Mesothelial cell of epicardium (in vitro differentiated cells): Measurements from ENCODE around the gene PFKL. TPM values are rescaled to one million over a fixed set of nuclear protein-coding genes. Genes with fewer than 3 reads are reported as not detected.
"Not testable (repeated sequence)": the region's sequence is repeated elsewhere in the genome, so short reads cannot be mapped to it uniquely, and the experiment has no call there.

Experiments
- DNase-seq, 2 experiments: peaks; one replicate each; pipeline ENCODE4 v3.0.0; 2021; ENCODE audit warnings: low spot score in 2 of 2; ENCODE audit not compliant: unreplicated experiment in 2 of 2
- H3K27ac Mint-ChIP-seq: 2 replicates; pipeline ENCODE4 v1.8.0; 2021; ENCODE audit warnings: mixed read lengths
- H3K27me3 Mint-ChIP-seq: 2 replicates; pipeline ENCODE4 v1.8.0; 2021; ENCODE audit warnings: low read depth, mixed read lengths
- H3K36me3 Mint-ChIP-seq: 2 replicates; pipeline ENCODE4 v1.8.0; 2021; ENCODE audit warnings: mixed read lengths
- H3K4me1 Mint-ChIP-seq: 2 replicates; pipeline ENCODE4 v1.8.0; 2021; ENCODE audit warnings: mixed read lengths
- H3K4me3 Mint-ChIP-seq: 2 replicates; pipeline ENCODE4 v1.8.0; 2021; ENCODE audit warnings: mild to moderate bottlenecking, moderate library complexity, mixed read lengths
- H3K9me3 Mint-ChIP-seq: 2 replicates; pipeline ENCODE4 v1.8.0; 2021; ENCODE audit warnings: mixed read lengths
- total RNA-seq: library from RNA; stranded (reverse); gene quantifications from 3 replicates; pipeline ENCODE4 v1.2.1, GENCODE V29; 2021
- TF ChIP-seq, protein P1 (sequence below): fragments of 200-600 bp; sonication (generic); IDR thresholded peaks from one replicate; pipeline ENCODE4 v1.5.0; 2021; ENCODE audit warnings: antibody characterized with exemption; ENCODE audit not compliant: unreplicated experiment

Gene PFKL
- total RNA-seq, 1 donor from 2014 or later: 155 TPM

DNA sequence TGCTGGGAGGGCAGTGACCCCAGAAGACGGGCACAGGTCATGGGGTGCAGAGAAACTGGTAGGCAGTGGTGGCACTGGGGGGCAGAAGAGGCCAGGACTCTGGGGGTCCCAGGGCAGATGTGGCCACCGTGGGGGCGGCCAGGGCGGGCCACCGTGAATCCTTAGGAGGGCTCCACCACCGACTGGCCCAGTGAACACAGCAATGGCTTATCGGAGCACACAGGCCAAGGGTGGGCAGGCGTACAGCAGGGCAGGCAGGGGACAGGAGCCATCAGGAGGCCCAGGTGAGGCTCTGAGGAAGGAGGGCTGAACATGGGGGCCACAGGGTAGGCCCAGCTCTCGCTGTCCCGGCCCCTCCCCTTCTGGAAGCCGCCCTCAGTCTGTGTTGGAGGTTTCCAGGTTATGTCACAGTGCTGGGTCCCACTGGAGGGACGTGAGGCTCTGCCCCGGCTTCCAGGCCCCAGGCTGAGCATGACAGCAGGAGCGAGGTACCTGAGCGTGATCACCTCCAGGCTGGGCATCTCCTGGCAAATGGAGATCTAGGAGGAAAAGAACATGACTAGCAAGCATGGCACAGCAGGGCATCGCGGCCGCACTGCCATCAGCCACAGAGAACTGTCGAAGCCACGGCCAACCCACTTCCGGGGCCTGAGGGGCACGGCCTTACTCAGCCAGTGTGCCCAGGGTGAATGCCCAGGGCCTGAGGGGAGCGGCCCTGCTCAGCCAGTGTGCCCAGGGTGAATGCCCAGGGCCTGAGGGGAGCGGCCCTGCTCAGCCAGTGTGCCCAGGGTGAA, 35.6 kb downstream of the PFKL start:
- H3K9me3 Mint-ChIP-seq: no peaks in the 10 kb centered on the region
- no peaks in the 10 kb centered on the region for H3K27me3 Mint-ChIP-seq
- no peak overlapping the region for H3K4me3 Mint-ChIP-seq
- peaks cover 25% of the 10 kb centered on the region for H3K4me1 Mint-ChIP-seq
- H3K36me3 Mint-ChIP-seq: peaks cover 2% of the 10 kb centered on the region
- TF ChIP-seq, protein P1, sequence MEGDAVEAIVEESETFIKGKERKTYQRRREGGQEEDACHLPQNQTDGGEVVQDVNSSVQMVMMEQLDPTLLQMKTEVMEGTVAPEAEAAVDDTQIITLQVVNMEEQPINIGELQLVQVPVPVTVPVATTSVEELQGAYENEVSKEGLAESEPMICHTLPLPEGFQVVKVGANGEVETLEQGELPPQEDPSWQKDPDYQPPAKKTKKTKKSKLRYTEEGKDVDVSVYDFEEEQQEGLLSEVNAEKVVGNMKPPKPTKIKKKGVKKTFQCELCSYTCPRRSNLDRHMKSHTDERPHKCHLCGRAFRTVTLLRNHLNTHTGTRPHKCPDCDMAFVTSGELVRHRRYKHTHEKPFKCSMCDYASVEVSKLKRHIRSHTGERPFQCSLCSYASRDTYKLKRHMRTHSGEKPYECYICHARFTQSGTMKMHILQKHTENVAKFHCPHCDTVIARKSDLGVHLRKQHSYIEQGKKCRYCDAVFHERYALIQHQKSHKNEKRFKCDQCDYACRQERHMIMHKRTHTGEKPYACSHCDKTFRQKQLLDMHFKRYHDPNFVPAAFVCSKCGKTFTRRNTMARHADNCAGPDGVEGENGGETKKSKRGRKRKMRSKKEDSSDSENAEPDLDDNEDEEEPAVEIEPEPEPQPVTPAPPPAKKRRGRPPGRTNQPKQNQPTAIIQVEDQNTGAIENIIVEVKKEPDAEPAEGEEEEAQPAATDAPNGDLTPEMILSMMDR: no peak
- no peak overlapping the region for H3K27ac Mint-ChIP-seq
- DNase-seq: no peak

DNA sequence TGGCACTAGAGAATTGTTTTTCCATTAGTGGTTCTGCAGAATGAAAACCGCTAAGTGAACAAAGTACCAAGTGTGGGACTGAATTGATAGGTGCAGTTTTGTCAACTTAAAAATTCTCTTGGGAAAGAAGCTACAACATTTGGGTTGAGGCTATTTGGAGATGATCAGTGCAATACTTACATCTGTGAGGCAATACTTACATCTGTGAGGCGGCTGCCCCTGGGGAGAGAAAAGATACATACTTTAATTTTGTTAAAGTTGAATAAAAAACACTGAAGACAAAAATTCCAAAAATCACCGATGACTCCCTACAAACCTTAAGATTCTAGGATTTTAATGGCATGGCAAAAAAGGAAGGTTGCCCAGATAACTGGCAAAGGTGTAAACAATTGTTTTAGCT, 37.6 kb downstream of the PFKL start:
- Mint-ChIP-seq H3K9me3 (no peaks in the 10 kb centered on the region), H3K27me3 (no peaks in the 10 kb centered on the region), H3K36me3 (peaks cover 2% of the 10 kb centered on the region), H3K4me3 (peak overlapping the region; percentile 70), H3K27ac (peak overlapping the region; percentile 80), H3K4me1 (peaks cover 24% of the 10 kb centered on the region)
- TF ChIP-seq, protein P1: no peak
- no peak for DNase-seq

DNA sequence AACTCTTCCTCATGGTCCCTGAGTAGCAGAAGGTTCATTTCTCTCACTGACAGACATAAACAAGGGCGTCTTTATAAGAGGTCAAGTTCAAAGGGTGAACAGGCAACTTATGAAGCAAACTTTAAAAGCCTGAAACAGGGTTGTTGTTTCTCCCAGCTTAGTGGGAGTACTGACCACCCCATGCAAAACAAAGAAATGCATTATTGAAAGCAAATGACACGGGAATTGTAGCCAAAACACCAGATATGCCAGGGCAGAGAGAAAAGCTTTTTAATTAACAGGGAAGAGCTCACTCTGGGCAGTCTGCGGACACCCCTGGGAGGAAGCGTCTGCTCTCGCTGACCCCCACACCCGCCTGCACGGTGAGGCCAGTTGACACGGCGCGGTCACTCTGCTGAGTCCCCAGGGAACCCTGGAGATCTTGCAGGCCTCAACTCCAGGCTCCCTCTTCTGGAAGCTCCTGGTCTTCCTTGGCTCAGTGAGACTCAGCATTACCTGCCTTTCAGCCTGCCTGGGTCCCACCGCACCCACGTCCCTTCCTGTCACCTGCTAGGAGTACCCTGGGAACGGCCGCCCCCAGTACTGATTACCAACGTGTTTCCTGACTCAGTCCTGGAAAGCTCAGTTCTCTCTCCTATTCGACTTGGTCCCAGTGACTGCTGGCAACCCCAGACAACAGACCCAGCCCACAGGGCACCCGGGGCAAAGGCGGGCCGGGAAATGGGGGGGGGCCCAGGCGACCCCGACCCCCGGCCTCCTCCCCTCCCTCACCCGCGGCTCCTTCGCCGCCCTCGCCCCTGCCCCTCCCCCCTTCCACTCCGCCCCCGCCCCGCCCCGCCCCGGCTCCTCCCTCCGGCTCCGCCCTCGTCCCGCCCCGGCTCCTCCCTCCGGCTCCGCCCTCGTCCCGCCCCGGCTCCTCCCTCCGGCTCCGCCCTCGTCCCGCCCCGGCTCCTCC, 38.4 kb downstream of the PFKL start:
- no peaks in the 10 kb centered on the region for H3K9me3 Mint-ChIP-seq
- H3K27ac Mint-ChIP-seq: peak overlapping the region; percentile 80
- TF ChIP-seq, protein P1: no peak
- peak overlapping the region; percentile 70 for H3K4me3 Mint-ChIP-seq
- peaks cover 24% of the 10 kb centered on the region for H3K4me1 Mint-ChIP-seq
- DNase-seq: peak in 1 of 2 experiments; percentile 63
- H3K27me3 Mint-ChIP-seq: no peaks in the 10 kb centered on the region
- no peaks in the 10 kb centered on the region for H3K36me3 Mint-ChIP-seq

DNA sequence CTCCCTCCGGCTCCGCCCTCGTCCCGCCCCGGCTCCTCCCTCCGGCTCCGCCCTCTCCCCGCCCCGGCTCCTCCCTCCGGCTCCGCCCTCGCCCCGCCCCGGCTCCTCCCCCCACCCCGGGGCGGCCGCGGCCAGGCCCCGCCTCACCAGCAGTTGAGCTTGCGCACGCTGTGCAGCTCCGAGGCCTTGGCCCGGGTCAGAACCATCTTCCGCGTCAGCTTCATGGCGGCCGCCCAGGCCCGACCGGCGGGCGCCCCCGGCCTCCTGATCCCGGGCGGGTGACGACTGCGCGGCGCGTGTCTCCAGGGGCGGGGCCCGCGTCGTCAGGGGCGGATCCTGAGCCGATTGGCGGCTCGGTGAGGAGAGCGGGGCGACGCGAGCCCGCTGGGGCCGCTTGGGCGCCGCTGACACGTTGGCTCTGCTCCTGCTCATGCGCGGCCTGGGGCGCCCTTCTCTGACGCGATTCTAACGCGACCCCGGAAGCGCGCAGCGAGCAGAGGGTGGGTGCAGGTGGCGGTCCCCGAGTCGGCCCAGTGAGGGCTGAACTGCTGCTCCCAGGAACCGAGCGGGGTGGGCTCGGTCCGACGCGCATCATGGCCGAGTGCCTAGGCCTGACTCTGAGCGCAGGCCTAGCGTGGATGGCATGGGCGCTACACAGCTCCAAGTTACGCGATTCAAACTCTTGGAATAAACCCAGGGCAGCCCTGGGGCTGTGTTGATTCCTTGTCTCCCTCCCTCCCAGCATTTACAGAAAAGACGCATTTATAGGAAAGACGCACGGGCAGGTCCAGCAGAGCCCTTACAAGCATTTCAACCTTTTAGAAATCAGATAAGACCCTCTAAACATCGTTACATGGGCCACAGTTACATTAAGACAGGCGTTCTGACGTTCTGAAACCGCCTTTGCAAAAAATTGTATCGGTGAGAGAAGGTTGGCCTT, 39.4 kb downstream of the PFKL start, which contains the start of gene CFAP410:
TSS of gene CFAP410 (minus strand) at position 420 of the 940 bp plus-strand sequence. CDS start at position 224, 196 bp downstream.
- H3K9me3 Mint-ChIP-seq: no peaks in the 10 kb centered on the region
- peaks cover 24% of the 10 kb centered on the region for H3K4me1 Mint-ChIP-seq
- H3K4me3 Mint-ChIP-seq: peak within 1 kb of the TSS; percentile 80
- peak; percentile 91 to 97 for DNase-seq
- no peaks in the 10 kb centered on the region for H3K27me3 Mint-ChIP-seq
- H3K36me3 Mint-ChIP-seq: no peaks in the 10 kb centered on the region
- TF ChIP-seq, protein P1: no peak
- peak within 1 kb of the TSS; percentile 95 for H3K27ac Mint-ChIP-seq

DNA sequence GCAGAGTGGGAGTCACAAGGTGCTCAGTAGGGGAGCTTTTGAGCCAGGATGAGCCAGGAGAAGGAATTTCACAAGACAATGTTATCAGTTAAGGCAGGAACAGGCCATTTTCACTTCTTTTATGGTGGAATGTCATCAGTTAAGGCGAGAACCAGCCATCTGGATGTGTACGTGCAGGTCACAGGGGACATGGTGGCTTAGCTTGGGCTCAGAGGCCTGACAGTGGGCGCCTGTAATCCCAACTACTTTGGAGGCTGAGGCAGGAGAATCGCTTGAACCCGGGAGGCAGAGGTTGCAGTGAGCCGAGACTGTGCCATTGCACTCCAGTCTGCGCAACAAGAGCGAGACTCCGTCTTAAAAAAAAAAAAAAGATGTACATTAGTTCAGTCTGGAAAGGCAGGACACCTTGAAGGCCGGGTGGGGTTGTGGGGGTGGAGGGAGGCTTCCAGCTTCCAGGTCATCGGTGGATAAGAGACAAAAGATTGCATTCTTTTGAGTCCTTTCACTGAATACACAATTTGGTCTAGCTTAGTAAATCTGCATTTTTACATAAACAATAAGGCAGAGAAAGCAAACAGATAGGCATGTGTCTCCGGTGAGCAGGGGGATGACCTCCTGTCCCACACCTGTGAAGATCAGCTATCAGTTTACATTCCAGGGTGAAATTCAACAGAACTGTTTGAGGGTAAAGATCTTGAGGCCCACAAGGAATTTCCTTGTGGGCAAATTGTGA, 42.0 kb downstream of the PFKL start:
- H3K9me3 Mint-ChIP-seq, H3K4me3 Mint-ChIP-seq, DNase-seq, H3K27ac Mint-ChIP-seq, H3K36me3 Mint-ChIP-seq, H3K27me3 Mint-ChIP-seq: not testable (repeated sequence)
- peaks cover 24% of the 10 kb centered on the region for H3K4me1 Mint-ChIP-seq

DNA sequence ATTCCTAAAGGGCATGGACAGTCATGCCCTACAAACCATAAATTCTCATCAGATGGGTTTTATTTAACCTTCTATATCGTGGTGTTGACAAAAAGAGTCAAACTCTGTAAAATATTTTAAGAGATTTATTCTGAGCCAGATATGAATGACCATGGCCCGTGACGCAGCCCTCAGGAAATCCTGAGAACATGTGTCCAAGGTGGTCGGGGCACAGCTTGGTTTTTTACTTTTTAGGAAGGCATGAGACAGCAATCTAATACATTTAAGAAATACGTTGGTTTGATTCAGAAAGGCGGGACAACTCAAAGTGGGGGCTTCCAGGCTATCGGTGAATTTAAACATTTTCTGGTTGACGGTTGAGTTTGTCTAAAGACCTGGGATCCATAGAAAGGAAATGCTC, 43.1 kb downstream of the PFKL start:
- peaks cover 17% of the 10 kb centered on the region for H3K4me1 Mint-ChIP-seq
- H3K9me3 Mint-ChIP-seq, H3K36me3 Mint-ChIP-seq, H3K4me3 Mint-ChIP-seq, H3K27ac Mint-ChIP-seq, H3K27me3 Mint-ChIP-seq, DNase-seq: not testable (repeated sequence)
